Tongue (tissue), 2 donors: ENCODE measurements around the gene PRPF4. TPM values are rescaled to one million over a fixed set of nuclear protein-coding genes. Genes with fewer than 3 reads are reported as not detected.
"Not testable (repeated sequence)": the region's sequence is repeated elsewhere in the genome, so short reads cannot be mapped to it uniquely, and the experiment has no call there.

Experiments
- DNase-seq: peaks from one replicate; pipeline ENCODE4 v3.0.0-alpha.2; 2015
- total RNA-seq: library from RNA; depleted of rRNA; stranded (reverse); fragments of >200 nt; gene quantifications from one replicate; pipeline ENCODE4 v1.2.3, GENCODE V29; 2014

Gene PRPF4
- 18.7 TPM for total RNA-seq

DNA sequence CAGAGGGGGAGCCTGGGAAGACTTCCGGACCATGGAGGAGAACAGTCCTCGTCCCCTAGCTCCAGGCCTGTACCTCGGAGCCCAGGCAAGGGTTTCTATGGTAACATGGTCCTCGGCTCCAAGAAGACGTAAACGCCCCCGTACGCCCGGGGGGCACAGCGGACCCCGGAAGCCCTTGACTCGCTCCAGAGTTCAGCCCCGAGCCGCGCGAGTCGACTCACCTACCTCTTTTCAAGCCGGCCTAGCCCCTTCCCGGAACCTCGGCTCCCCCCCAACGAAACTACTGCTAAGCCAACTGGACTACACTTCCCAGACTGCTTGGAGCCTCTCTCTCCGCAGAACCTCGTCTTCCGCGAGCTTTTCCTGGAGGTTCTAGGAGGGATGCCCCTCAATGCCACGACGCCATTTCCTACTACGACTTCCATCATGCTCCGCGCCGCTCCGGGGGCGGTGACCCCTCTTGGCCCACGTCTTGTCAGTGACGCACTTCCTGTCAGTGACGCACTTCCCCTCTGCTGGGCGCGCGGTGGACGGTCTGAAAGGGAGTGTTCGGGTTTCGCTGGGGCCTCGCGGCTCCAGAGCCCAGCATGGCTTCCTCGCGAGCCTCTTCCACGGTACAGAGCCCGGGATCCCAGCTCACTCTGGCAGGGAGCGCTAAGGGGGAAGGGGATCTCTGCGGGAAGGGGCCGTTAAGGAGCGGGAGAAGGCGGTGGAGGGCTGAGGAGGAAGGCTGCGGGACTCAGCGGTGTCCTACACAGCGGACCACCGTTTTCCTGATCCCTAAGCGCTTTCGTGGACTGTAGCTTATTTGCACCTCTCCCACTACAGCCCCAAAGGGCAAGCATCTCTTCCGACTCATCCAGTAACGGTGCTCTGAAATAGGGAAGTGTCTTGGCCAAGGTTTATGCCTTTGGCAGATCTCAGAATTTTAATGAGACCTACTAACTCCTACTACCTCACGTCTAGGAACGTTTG, at the start of gene PRPF4, which contains the start of gene CDC26:
Gene PRPF4 (plus strand): TSS at position 502 of the 975 bp plus-strand sequence. CDS start 86 bp downstream, at position 588.
Gene CDC26 (minus strand): TSS at position 416 of the 975 bp plus-strand sequence. CDS start 3,065 bp downstream, outside the sequence.
- DNase-seq: peak; percentile 99

DNA sequence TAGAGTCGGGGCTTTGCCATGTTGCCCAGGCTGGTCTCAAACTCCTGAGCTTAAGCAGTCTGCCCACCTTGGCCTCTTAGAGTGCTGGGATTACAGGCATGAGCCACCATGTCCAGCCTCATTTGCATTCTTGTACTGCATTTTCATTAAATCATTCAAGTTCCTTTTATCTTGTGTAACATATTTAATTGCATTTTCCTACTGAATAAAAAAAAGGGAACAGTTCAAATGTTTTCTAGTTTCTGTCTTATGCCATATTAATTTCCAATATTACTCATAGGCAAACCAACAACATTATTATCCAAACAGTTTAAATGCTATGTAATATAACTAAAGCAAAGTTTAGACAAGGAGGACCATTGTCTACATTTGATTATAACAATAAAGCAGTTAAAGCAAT, 48.0 kb upstream of the PRPF4 start:
- DNase-seq: no peak

DNA sequence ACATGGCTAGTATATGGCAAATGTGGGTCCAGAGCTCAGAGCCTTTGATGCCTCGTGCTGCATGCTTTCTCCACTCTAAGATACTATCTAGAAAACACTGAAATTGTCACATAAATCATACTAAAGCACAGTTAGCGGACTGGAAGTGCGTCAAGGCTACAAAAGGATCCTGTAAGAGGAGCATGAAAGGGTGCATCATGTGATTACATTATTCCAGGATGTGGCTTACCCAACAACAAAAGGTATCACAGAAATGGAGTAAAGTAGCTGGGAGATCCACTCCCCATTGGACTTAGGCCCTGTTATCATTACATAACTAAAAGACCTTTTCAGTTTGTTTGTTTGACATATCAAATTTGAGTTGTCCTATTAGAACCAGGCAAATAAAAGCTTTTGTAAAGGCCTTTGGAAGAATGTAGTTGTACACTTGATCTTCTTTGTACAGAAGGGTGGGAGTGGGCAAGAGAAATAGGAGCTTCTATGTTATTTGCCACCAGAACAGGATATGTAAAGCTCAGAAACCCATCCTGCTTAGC, 47.3 kb upstream of the PRPF4 start:
- DNase-seq: no peak

DNA sequence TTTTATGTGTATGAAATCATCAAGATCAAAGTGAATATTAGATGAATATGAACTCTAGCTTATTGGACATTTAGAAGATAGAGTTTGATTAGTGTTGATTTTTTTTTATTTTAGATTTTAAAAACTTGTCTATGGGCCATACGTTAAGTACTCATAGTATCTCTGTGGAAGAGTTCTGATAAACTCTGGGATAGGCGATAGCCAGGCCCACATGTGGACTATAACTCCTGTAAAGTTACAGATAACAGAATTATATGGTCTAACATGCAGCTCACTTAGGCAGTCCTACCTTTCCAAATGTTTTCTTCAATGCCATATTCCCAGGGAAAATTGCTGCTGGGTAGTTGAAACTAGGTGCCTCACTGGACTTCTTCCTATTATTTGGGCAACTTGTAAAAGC, 43.8 kb upstream of the PRPF4 start:
- no peak for DNase-seq

DNA sequence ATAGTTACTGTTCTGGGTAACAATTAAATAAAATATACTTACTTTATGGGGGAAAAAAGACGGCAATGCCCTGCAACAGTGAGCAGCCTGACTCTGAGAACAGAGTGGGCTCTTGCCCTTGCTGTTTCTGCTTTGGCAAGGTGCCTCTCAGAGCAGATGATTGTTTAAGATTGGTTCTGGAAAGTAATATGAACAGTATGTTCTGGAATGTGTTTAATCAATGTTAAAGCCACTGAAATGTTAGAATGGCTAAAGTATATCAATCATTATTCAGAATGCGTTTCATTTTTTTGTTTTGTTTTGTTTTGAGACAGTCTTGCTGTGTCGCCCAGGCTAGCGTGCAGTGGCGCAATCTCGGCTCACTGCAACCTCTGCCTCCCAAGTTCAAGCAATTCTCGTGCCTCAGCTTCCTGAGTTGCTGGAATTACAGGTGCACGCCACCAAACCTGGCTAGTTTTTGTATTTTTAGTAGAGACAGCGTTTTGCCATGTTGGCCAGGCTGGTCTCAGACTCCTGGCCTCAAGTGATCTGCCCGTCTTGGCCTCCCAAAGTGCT, 39.7 kb upstream of the PRPF4 start:
- not testable (repeated sequence) for DNase-seq

DNA sequence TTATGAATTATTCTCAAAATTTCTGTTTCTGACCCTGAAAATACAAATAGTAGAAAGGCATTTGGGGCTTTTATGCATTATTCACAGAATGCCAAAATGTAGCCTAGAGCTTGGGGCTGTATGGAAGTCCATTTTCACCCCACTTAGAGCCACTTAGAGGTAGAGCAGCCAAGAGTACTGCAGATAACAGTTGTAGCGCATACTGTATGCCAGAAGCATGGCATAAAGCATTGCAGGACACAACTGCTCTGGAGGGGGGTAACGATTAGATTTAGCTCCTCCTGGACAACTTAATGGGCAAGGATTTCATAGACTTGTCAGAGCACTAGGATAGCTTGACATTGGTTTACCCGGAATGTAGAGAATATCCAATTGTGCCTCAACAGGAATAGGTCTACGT, 38.4 kb upstream of the PRPF4 start:
- DNase-seq: no peak

DNA sequence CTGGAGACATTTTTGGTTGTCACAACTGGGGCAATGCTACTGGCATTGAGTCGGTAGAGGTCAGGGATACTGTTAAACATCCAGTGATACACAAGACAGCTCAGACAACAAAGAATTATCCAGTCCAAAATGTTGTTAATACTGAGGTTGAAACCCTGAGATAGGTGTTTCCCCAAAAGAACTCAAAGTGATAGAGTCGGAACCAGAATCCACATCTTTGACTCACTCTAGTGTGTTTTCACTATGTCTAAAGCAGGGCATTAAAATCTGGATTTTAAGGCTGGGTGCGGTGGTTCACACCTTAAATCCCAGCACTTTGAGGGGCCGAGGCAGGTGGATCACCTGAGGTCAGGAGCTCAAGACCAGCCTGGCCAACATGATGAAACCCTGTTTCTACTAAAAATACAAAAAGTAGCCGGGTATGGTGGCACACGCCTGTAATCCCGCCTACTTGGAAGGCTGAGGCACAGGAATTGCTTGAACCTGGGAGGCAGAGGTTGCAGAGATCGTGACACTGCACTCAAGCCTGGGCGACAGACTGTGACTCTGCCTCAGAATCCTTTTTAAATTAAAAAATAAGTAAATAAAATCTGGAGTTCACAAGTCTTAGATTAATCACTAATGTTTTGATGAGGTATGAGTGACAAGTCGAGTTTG, 37.1 kb upstream of the PRPF4 start:
- DNase-seq: no peak

DNA sequence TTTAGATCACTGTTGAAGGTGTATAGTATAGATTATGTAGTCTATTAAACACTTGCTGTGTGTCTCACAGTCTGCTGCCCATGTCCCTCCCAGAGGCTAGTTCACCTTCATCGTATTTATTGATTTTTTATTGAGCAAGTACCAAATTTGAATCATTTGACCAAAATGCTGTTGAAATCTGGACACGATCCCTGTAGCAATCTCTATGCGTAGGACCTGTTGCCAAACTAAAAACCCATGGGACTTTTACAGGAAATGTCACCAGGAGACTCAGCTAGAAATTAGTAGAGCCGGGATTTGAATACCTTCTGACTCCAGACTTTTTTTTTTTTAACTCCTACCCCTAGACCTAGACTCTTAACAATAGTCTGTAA, 36.6 kb upstream of the PRPF4 start:
- DNase-seq: no peak

DNA sequence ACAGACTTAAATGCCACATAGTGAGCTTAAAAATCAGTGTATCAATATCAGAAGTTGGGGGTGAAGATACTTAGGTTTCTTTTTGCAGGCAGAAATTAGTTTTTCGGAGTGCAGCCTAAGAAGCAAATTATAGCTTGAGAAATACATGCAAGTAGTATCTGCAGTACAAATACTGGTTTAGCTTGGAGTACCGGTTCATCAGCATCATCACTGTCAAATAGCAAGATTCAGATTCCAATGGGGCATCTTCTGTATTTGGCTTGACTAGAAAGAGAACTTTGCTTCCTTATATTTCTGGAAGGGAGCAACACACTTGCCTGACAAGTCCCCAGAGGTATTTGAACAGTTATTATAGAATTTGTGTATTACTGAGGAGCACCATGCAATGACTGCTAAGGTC, 34.3 kb upstream of the PRPF4 start:
- DNase-seq: no peak

DNA sequence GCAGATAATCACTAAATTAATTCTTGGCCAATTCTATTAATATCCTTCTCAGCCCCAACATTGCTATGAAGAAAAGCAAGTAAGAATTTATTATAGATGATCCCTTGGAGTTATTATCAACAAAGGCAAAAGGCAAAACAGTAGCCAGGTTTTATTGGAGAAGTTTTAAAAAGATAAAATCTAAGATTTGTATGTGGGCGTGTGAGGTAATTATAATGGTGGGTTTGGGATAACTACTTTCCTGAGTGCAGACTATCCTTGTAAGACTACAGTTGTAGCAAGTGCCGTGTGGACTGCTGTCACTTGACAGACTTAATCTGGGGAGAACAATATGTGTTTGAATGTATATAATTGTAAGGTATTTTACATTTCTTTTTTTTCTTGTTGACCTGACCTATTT, 30.9 kb upstream of the PRPF4 start:
- DNase-seq: no peak

DNA sequence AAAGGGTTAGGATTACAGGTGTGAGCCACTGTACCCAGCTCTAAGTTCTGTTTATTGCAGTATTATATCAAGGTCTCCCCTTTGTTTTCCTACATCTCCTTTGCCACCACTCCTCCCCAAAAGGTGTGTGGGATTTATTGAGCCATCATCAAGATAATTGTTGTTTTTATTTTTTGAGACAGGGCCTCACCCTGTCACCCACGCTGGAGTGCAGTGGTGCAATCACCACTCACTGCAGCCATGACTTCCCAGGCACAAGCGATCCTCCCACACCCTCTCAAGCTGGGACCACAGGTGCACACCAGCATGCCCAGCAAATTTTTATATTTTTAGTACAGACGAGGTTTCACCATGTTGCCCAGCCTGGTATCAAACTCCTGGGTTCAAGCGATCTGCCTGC, 29.6 kb upstream of the PRPF4 start:
- no peak for DNase-seq

DNA sequence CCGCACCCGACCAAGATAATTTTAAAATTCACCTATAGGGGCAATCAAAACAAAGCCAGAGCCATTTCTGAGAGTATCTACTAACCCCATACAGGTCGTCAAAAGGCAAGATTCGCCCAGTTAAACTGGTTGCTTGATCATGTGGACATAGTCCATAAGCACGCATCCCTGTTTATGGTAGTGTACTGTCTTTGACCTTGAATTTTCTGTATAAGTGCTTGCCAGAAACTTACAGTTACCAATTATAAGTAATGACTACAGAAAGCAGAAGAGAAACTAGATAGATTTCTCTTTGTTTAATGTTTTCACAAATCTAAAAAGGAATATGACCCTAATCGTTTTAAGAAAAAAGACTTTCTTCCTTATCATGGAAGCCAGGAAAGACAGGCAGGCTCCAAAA, 28.5 kb upstream of the PRPF4 start:
- DNase-seq: no peak

DNA sequence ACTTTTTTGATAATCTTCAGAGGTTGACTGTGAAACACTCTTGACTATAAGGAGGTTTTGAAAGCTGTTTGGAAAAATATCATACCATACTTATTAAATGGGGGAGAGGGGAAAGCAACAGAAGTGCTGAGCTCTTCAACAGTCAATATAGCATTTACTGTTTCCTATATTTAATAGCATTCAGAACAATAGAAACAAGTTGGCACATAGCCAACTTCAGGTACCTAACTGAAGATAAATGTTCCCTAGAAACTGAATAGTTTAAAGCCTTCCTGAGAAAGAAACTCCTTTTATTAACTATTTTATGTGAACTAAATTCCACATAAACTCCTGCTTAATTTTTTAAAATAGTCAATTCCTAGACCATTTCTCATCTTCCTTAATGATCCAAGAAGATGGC, 27.8 kb upstream of the PRPF4 start:
- no peak for DNase-seq

DNA sequence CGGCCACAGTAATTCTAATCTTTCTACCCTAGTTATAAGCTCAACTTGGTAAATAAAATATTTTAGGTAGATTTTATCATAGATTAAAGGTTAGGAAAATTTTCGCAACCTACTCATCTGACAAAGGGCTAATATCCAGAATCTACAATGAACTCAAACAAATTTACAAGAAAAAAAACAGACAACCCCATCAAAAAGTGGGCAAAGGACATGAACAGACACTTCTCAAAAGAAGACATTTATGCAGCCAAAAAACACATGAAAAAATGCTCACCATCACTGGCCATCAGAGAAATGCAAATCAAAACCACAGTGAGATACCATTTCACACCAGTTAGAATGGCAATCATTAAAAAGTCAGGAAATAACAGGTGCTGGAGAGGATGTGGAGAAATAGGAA, 25.8 kb upstream of the PRPF4 start:
- DNase-seq: not testable (repeated sequence)

DNA sequence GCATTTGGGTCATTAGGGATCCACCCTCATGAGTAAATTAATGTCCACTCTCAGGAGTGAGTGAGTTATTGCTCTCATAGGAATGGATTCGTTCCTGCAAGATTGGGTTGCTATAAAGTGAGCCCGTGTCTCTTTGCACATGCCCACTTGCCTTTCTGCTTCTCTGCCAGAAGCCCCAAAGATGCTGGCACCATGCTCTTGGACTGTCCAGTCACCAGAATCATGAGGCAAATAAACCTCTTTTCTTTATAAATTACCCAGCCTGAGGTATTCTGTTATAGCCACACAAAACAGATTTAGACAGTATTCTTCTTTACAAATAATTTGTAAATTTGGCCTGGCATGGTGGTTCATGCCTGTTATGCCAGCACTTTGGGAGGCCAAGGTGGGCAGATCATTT, 24.7 kb upstream of the PRPF4 start:
- DNase-seq: no peak

DNA sequence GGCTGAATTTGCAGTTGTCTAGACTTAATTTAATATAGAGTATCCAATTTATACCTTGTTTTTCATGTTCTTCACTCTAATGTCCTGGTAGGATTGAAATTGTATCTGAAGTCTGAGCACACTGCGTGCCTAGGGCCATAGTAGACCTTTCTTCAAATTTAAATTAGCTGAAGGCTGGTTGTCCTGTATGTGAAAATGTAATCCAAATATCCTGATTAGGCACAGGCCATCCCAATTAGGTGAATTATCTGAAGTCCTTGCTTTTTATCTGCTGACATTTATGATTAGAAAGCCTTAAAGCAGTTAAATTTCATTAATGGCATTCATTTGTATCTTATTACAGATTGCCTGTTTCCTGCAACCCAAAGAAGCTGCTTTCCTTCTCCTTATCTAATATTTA, 20.5 kb upstream of the PRPF4 start:
- DNase-seq: no peak

DNA sequence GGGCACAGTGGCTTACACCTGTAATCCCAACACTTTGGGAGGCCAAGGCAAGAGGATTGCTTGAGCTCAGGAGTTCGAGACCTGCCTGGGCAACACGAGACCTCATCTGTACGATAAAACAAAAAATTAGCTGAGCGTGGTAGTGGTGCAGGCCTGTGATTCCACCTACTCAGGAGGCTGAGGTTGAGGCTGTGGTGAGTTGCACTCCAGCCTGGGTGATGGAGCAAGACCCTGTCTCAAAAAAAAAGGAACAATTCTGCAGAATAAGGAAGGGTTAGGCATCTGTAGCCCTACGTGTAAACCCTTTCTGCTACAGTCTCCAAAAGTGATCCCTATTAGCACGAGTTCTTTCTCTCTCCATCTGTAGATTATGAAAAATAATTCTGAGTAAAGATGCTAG, 20.0 kb upstream of the PRPF4 start:
- no peak for DNase-seq

DNA sequence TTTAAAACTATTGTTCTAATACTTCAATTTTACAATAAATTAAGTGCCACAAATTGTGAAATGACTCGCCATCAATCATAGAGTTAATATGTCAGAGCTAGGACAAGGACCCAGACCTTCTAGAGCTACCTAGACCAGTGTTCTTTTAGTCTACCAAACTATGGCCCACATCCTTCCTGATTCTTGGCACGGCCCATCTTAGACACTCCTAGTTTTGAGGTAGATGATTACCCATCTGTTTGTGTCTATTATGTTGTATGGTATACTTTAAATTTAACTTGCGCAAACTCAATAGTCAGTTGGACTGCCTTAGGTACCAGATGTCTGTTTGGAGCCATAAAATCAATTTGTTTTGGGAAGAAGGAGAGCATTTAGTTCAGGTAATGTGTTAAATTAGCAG, 17.6 kb upstream of the PRPF4 start:
- DNase-seq: no peak

DNA sequence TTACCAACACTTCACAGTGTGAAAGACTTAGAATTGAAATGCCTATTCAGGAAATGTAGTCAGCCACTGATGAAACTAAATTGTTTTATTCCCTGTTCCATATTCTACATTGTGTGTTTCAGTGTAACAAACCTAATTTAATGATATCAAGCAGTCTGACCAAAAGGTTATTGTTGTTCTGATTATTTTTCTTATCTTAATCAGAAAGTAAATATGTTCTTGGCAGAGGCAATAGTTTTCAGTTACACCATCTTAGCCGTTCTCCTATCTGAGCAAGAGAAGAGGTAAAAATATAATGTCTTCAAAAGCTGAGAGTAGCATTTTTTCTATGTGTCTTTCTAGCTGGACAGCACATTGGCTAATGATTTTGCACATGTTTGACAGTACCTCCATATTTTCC, 17.2 kb upstream of the PRPF4 start:
- no peak for DNase-seq

DNA sequence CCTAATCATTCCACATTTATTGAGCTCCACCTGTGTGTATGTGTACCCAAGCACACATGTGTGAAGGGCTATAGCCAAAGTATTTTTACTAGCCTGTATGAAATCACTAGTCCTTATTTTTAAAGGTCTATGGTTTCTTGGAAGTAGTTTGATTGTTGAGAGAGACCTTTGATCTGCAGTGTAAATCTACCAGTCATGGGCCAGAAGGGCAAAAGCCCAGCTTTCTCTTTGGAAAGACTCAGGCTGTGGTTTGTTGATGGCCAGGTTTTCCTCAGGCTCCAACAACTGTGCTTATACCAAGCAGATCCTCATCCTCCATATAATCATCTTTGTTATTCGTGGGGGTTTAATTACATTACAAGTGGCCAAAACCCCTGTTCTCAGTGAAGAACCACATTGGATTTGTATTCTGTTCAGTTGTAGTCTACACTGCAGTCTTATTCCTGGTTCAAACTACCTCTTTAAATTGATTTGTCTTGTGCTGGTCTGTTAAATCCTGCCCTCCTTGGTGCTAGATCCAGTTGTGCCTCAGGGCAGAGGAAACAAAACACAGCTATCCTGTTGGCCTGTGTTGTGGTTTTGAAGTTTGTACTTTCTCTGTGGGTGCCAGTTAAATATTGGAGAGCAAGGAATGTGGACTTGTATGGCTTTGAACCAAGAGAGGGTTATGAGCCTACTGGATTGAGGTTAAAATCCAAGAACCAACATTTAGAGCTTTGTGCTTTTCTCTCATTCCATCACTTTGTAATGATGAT, 13.4 kb upstream of the PRPF4 start:
- DNase-seq: no peak

DNA sequence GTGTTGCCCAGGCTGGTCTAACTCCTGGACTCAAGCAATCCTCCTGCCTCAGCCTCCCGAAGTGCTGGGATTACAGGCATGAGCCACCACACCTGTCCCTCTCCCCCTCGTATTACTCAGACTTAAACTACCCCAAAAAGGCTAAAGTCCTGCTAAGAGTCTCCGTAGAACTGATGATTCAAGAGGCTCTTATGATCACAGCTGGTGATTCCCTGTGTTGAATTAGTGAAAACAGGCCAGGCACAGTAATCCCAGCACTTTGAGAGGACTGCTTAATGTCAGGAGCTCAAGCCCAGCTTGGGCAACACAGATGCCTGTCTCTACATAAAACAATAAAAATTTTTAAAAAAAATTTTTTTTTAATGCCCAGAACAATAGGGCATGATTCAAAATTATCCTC, 9.3 kb upstream of the PRPF4 start:
- DNase-seq: no peak

DNA sequence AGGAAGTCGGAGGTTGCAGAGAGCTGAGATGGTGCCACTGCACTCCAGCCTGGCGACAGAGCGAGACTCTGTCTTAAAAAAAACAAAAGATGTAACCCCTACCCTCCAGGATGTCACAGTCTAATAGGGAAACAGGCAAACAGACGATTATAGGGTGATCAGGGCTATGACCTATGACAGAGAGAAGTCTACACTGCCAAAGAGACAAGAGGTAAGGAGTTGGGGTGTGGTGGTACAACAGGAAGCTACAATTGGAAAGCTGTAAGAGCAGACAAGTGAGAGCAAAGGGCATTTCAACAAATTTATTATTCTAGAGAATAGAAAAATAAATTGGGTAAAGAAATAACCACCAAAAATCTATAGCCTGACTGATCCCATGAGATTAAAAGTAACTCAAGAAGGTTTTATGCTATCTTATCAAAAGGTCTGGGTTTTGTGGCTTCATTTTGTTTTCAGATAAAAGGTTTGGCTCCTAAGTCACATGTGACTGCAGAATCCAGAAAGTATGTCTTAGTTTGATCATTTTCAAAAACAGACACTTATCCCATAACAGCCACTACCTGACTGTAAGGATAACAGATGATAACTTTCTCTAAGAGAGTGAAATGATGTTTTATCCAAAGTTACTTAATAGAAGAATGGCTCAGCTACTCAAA, 7.4 kb upstream of the PRPF4 start:
- no peak for DNase-seq
